ENCODE results near the gene NUP62. TPM values are rescaled to one million over a fixed set of nuclear protein-coding genes. Genes with fewer than 3 reads are reported as not detected.

NUP62 gene
- total and polyA plus RNA-seq, 4 donors = 14.2 to 19.8 (median 18.1) TPM

GRCh38 chr19:49880162-49880869 is 49.0 kb downstream of the NUP62 start:
- WGBS = 93% methylated on average over 10 of the region's 10 CpGs
- no peak for DNase-seq (ENCODE audit: low spot score)

More at GRCh38 chr19:49880162-49880869, 49.0 kb downstream of the NUP62 start:
- no peaks in the 10 kb centered on the region for H3K9me3 ChIP-seq (ENCODE audit: control insufficient read depth in 4 of 4, low read length in 3 of 4)
- no peak overlapping the region for H3K9ac ChIP-seq (ENCODE audit: low read depth in 1 of 2, low read length in 2 of 2)
- H3K4me1 ChIP-seq (ENCODE audit: control insufficient read depth in 4 of 4, insufficient read depth in 4 of 4, low read length in 3 of 4) = peaks cover 0 to 29% (median 17%) of the 10 kb centered on the region in 4 donors
- H3K4me3 ChIP-seq (ENCODE audit: low read depth in 1 of 3, low read length in 3 of 3) = no peak overlapping the region
- H3K36me3 ChIP-seq (ENCODE audit: control insufficient read depth in 4 of 4, insufficient read depth in 3 of 4, low read depth in 1 of 4, low read length in 3 of 4) = peaks cover 38 to 51% (median 47%) of the 10 kb centered on the region in 4 donors
- TF ChIP-seq RAD21 (IDR thresholded peaks at IDR 0.05) (no peak), REST (IDR thresholded peaks at IDR 0.05) (no peak), FOXA2 (IDR thresholded peaks at IDR 0.05) (no peak), ZBTB33 (IDR thresholded peaks at IDR 0.05) (no peak), GABPA (IDR thresholded peaks at IDR 0.05 in 1 of 2, conservative IDR thresholded peaks at IDR 0.05 in 1 of 2) (no peak), FOXA1 (IDR thresholded peaks at IDR 0.05) (no peak), RXRA (IDR thresholded peaks at IDR 0.05) (no peak), HNF4G (IDR thresholded peaks at IDR 0.05) (no peak)
- TF ChIP-seq, protein P1, sequence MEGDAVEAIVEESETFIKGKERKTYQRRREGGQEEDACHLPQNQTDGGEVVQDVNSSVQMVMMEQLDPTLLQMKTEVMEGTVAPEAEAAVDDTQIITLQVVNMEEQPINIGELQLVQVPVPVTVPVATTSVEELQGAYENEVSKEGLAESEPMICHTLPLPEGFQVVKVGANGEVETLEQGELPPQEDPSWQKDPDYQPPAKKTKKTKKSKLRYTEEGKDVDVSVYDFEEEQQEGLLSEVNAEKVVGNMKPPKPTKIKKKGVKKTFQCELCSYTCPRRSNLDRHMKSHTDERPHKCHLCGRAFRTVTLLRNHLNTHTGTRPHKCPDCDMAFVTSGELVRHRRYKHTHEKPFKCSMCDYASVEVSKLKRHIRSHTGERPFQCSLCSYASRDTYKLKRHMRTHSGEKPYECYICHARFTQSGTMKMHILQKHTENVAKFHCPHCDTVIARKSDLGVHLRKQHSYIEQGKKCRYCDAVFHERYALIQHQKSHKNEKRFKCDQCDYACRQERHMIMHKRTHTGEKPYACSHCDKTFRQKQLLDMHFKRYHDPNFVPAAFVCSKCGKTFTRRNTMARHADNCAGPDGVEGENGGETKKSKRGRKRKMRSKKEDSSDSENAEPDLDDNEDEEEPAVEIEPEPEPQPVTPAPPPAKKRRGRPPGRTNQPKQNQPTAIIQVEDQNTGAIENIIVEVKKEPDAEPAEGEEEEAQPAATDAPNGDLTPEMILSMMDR (IDR thresholded peaks at IDR 0.05; ENCODE audit: low read depth, low read length, missing input control) = no peak
- no peak overlapping the region for H3K27ac ChIP-seq (ENCODE audit: low read depth in 1 of 2, low read length in 2 of 2)
- no peaks in the 10 kb centered on the region for H3K27me3 ChIP-seq (ENCODE audit: control insufficient read depth in 4 of 4, insufficient read depth in 4 of 4, low read length in 3 of 4)
